Measurements from ENCODE around the gene NUP42. TPM values are rescaled to one million over a fixed set of nuclear protein-coding genes. Genes with fewer than 3 reads are reported as not detected.

Gene NUP42
- total and polyA plus RNA-seq, 2 donors from 2014 or later = 24.8 to 28.8 TPM

DNA sequence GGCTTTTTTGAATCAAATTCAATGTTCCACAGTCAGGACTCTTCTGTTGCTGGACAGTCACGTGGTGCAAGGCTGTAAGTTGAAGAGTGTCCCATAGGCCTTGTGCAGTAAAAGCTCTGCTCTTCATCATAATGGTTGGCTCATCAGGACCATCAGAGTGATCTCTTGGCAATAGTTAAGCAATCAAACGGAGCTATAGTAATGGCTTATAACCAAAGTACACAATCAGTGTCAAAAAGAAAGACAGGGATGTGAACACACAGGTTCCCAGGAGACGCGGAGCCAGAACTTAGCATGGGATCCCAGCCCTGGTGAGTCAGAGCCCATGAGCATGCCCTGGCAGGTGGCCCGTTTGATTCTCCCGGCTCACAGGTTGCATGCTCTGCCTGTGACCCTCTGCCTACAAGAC is 54.0 kb downstream of the NUP42 start:
- Histone ChIP-seq H3K27me3 (ENCODE audit: control insufficient read depth, insufficient read depth, low read length) (no peaks in the 10 kb centered on the region), H3K4me1 (ENCODE audit: control insufficient read depth in 2 of 3, insufficient read depth in 2 of 3, low read depth in 1 of 3, low read length in 3 of 3) (no peaks in the 10 kb centered on the region), H3K9me3 (ENCODE audit: control insufficient read depth in 2 of 3, insufficient read depth in 1 of 3, low read length in 3 of 3) (no peaks in the 10 kb centered on the region), H3K9ac (ENCODE audit: low read length in 3 of 3) (no peak overlapping the region), H3K27ac (ENCODE audit: low read depth in 2 of 2, low read length in 2 of 2) (no peak overlapping the region), H3K36me3 (ENCODE audit: control insufficient read depth in 2 of 3, insufficient read depth in 3 of 3, low read length in 3 of 3) (no peaks in the 10 kb centered on the region), H3K4me3 (ENCODE audit: low read length in 3 of 3) (no peak overlapping the region)
- DNase-seq (peak in 1 of 5 donors; percentile 83), FAIRE-seq (no peak)
- intact Hi-C loops (cut with DNase I) = no loop called here
- TF ChIP-seq, protein P1, sequence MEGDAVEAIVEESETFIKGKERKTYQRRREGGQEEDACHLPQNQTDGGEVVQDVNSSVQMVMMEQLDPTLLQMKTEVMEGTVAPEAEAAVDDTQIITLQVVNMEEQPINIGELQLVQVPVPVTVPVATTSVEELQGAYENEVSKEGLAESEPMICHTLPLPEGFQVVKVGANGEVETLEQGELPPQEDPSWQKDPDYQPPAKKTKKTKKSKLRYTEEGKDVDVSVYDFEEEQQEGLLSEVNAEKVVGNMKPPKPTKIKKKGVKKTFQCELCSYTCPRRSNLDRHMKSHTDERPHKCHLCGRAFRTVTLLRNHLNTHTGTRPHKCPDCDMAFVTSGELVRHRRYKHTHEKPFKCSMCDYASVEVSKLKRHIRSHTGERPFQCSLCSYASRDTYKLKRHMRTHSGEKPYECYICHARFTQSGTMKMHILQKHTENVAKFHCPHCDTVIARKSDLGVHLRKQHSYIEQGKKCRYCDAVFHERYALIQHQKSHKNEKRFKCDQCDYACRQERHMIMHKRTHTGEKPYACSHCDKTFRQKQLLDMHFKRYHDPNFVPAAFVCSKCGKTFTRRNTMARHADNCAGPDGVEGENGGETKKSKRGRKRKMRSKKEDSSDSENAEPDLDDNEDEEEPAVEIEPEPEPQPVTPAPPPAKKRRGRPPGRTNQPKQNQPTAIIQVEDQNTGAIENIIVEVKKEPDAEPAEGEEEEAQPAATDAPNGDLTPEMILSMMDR (IDR thresholded peaks at IDR 0.05; ENCODE audit: borderline replicate concordance, extremely low read depth, insufficient read depth) = no peak

DNA sequence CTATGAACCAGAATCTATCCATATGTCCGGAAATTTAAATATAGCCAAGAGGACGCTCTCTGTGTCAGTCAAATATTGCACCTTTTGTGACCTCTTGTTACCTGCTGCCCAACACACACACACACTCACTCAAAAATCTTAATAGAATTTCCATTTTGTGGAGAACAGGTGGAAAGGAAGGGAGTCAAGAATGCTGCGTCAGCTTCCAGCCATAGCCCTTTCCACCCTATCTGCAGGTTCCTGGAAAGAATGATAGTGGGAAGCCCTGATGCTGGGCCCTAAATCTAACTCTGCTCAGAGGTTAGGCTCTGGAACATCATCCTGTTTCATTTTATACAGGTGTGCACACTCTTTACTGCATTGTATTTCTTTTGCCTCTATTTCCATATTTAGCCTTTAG is 55.2 kb downstream of the NUP42 start:
- H3K9me3 ChIP-seq (ENCODE audit: control insufficient read depth in 2 of 3, insufficient read depth in 1 of 3, low read length in 3 of 3) = no peaks in the 10 kb centered on the region
- no peaks in the 10 kb centered on the region for H3K4me1 ChIP-seq (ENCODE audit: control insufficient read depth in 2 of 3, insufficient read depth in 2 of 3, low read depth in 1 of 3, low read length in 3 of 3)
- TF ChIP-seq, protein P1 (IDR thresholded peaks at IDR 0.05; ENCODE audit: borderline replicate concordance, extremely low read depth, insufficient read depth) = no peak
- intact Hi-C loops (cut with DNase I) = no loop called here
- FAIRE-seq = no peak
- no peaks in the 10 kb centered on the region for H3K27me3 ChIP-seq (ENCODE audit: control insufficient read depth, insufficient read depth, low read length)
- H3K9ac ChIP-seq (ENCODE audit: low read length in 3 of 3) = no peak overlapping the region
- H3K27ac ChIP-seq (ENCODE audit: low read depth in 2 of 2, low read length in 2 of 2) = no peak overlapping the region
- no peaks in the 10 kb centered on the region for H3K36me3 ChIP-seq (ENCODE audit: control insufficient read depth in 2 of 3, insufficient read depth in 3 of 3, low read length in 3 of 3)
- DNase-seq = no peak
- no peak overlapping the region for H3K4me3 ChIP-seq (ENCODE audit: low read length in 3 of 3)

DNA sequence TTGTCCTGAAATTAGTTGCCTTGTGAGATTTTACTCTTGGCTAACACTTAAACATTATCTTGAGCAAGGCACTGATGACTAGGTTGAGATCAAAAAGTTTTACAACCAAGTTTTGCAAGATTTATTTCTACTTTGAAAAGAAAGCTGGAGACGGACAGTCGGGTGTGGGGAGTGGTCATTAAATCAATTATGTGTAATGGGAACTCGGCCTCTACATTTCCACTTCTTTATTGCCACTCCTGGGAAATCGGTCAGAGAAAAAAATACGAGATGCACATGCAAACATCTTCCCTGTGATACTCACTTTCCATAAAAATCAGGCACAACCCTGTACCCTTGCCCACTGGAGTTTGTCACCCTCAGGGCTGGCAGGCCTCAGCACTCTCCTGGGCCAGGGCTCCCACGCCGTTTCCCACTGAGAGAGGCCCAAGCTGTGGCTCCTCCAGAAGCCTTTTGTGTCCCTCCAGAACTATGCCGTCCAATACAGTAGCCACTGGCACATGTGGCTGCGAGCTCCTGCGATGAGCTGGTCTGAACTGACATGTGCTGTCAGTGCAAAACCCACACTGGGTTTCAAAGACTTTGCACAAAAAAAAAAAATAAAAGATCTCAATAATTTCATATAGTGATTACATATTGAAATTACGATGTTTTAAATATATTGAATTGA is 57.3 kb downstream of the NUP42 start:
- DNase-seq (peak in 1 of 5 donors; percentile 41), FAIRE-seq (no peak)
- Histone ChIP-seq H3K9ac (ENCODE audit: low read length in 3 of 3) (no peak overlapping the region), H3K4me1 (ENCODE audit: control insufficient read depth in 2 of 3, insufficient read depth in 2 of 3, low read depth in 1 of 3, low read length in 3 of 3) (no peaks in the 10 kb centered on the region), H3K27me3 (ENCODE audit: control insufficient read depth, insufficient read depth, low read length) (no peaks in the 10 kb centered on the region), H3K36me3 (ENCODE audit: control insufficient read depth in 2 of 3, insufficient read depth in 3 of 3, low read length in 3 of 3) (no peaks in the 10 kb centered on the region), H3K9me3 (ENCODE audit: control insufficient read depth in 2 of 3, insufficient read depth in 1 of 3, low read length in 3 of 3) (no peaks in the 10 kb centered on the region), H3K27ac (ENCODE audit: low read depth in 2 of 2, low read length in 2 of 2) (no peak overlapping the region), H3K4me3 (ENCODE audit: low read length in 3 of 3) (no peak overlapping the region)
- intact Hi-C loops (cut with DNase I) = no loop called here
- TF ChIP-seq, protein P1 (IDR thresholded peaks at IDR 0.05; ENCODE audit: borderline replicate concordance, extremely low read depth, insufficient read depth) = no peak

DNA sequence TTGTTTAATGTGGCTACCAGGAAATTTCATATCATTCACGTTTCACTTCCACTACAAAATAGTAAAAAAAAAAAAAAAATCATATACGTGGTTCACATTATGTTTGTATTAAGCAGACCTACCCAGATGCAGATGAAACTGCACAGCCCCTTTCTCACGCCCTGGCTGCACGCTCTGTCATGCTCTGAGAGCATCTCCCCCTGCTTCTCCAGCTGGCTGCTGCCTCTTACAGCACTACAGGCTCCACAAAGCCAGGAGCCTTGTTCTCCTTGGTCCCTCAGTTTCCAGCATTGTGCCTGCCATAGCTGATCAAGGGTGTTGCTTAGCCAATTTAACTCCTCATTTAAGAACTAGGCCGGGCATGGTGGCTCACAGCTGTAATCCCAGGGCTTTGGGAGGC is 57.9 kb downstream of the NUP42 start:
- TF ChIP-seq, protein P1 (IDR thresholded peaks at IDR 0.05; ENCODE audit: borderline replicate concordance, extremely low read depth, insufficient read depth) = no peak
- intact Hi-C loops (cut with DNase I) = no loop called here
- Histone ChIP-seq H3K36me3 (ENCODE audit: control insufficient read depth in 2 of 3, insufficient read depth in 3 of 3, low read length in 3 of 3) (no peaks in the 10 kb centered on the region), H3K9me3 (ENCODE audit: control insufficient read depth in 2 of 3, insufficient read depth in 1 of 3, low read length in 3 of 3) (no peaks in the 10 kb centered on the region), H3K4me1 (ENCODE audit: control insufficient read depth in 2 of 3, insufficient read depth in 2 of 3, low read depth in 1 of 3, low read length in 3 of 3) (no peaks in the 10 kb centered on the region), H3K27ac (ENCODE audit: low read depth in 2 of 2, low read length in 2 of 2) (no peak overlapping the region), H3K9ac (ENCODE audit: low read length in 3 of 3) (no peak overlapping the region), H3K4me3 (ENCODE audit: low read length in 3 of 3) (no peak overlapping the region), H3K27me3 (ENCODE audit: control insufficient read depth, insufficient read depth, low read length) (no peaks in the 10 kb centered on the region)
- peak in 2 of 5 donors; percentile 18 to 45 for DNase-seq
- FAIRE-seq = no peak
